Chondrocyte (in vitro differentiated cells): ENCODE measurements around the gene PRDM15. TPM values are rescaled to one million over a fixed set of nuclear protein-coding genes. Genes with fewer than 3 reads are reported as not detected.
A peak's percentile ranks its signal among the peaks of the same experiment; 100 is the strongest.

Experiments
- DNase-seq: peaks from one replicate; pipeline ENCODE4 v3.0.0; 2021; ENCODE audit warnings: mixed read lengths, low spot score
- H3K27ac Mint-ChIP-seq: one replicate; pipeline ENCODE4 v1.8.0; 2021; ENCODE audit warnings: mild to moderate bottlenecking, moderate library complexity, mixed read lengths; ENCODE audit not compliant: unreplicated experiment
- H3K27me3 Mint-ChIP-seq: 2 replicates; pipeline ENCODE4 v1.8.0; 2021; ENCODE audit warnings: low read depth, mixed read lengths
- H3K36me3 Mint-ChIP-seq: 2 replicates; pipeline ENCODE4 v1.8.0; 2021; ENCODE audit warnings: low read depth, mixed read lengths
- H3K4me1 Mint-ChIP-seq: 2 replicates; pipeline ENCODE4 v1.8.0; 2021; ENCODE audit warnings: low read depth, mild to moderate bottlenecking, mixed read lengths
- H3K4me3 Mint-ChIP-seq: one replicate; pipeline ENCODE4 v1.8.0; 2021; ENCODE audit warnings: mild to moderate bottlenecking, moderate library complexity, mixed read lengths; ENCODE audit not compliant: unreplicated experiment
- H3K9me3 Mint-ChIP-seq: 2 replicates; pipeline ENCODE4 v1.8.0; 2021; ENCODE audit warnings: low read depth, mixed read lengths
- CTCF ChIP-seq: fragments of 200-600 bp; sonication (generic); IDR thresholded peaks from 2 replicates; pipeline ENCODE4 v1.5.0; 2021; ENCODE audit warnings: antibody characterized with exemption, mild to moderate bottlenecking, moderate library complexity
- total RNA-seq: library from RNA; stranded (reverse); gene quantifications from 3 replicates; pipeline ENCODE4 v1.2.1, GENCODE V29; 2021

PRDM15 gene
- total RNA-seq, 1 donor from 2014 or later = 4.9 TPM

- H3K4me1 Mint-ChIP-seq = peaks cover 34% of the 10 kb centered on the region
- no peak for DNase-seq
- no peak for TF ChIP-seq CTCF
- H3K27ac Mint-ChIP-seq = no peak overlapping the region
- H3K4me3 Mint-ChIP-seq = no peak overlapping the region
- no peaks in the 10 kb centered on the region for H3K27me3 Mint-ChIP-seq
- peaks cover 17% of the 10 kb centered on the region for H3K36me3 Mint-ChIP-seq
- H3K9me3 Mint-ChIP-seq = no peaks in the 10 kb centered on the region
Measured at GRCh38 chr21:41921021-41921420, 41.9 kb upstream of the PRDM15 start.

- no peaks in the 10 kb centered on the region for H3K27me3 Mint-ChIP-seq
- no peak for DNase-seq
- H3K4me3 Mint-ChIP-seq = no peak overlapping the region
- no peak overlapping the region for H3K27ac Mint-ChIP-seq
- no peaks in the 10 kb centered on the region for H3K9me3 Mint-ChIP-seq
- no peak for TF ChIP-seq CTCF
- H3K4me1 Mint-ChIP-seq = peaks cover 29% of the 10 kb centered on the region
- H3K36me3 Mint-ChIP-seq = peaks cover 21% of the 10 kb centered on the region
Measured at GRCh38 chr21:41920476-41920875, 41.3 kb upstream of the PRDM15 start.

- Mint-ChIP-seq H3K4me1 (peaks cover 24% of the 10 kb centered on the region), H3K9me3 (no peaks in the 10 kb centered on the region), H3K27ac (no peak overlapping the region), H3K36me3 (peaks cover 21% of the 10 kb centered on the region), H3K4me3 (no peak overlapping the region), H3K27me3 (no peaks in the 10 kb centered on the region)
- DNase-seq = peak; percentile 53
- TF ChIP-seq CTCF = no peak
Measured at GRCh38 chr21:41919666-41920398, 40.7 kb upstream of the PRDM15 start.

- H3K4me1 Mint-ChIP-seq = peaks cover 13% of the 10 kb centered on the region
- peaks cover 23% of the 10 kb centered on the region for H3K36me3 Mint-ChIP-seq
- no peak overlapping the region for H3K4me3 Mint-ChIP-seq
- TF ChIP-seq CTCF = no peak
- no peak for DNase-seq
- H3K27ac Mint-ChIP-seq = no peak overlapping the region
- H3K9me3 Mint-ChIP-seq = no peaks in the 10 kb centered on the region
- no peaks in the 10 kb centered on the region for H3K27me3 Mint-ChIP-seq
Measured at GRCh38 chr21:41918561-41919358, 39.6 kb upstream of the PRDM15 start.

GRCh38 chr21:41917531-41917930, 38.4 kb upstream of the PRDM15 start:
- Mint-ChIP-seq H3K27me3 (no peaks in the 10 kb centered on the region), H3K36me3 (peaks cover 25% of the 10 kb centered on the region), H3K27ac (no peak overlapping the region), H3K9me3 (no peaks in the 10 kb centered on the region), H3K4me3 (no peak overlapping the region), H3K4me1 (peaks cover 3% of the 10 kb centered on the region)
- no peak for DNase-seq
- TF ChIP-seq CTCF = no peak
